ENCODE results near the gene ZNF511. TPM values are rescaled to one million over a fixed set of nuclear protein-coding genes. Genes with fewer than 3 reads are reported as not detected.

The ZNF511 gene
- polyA plus RNA-seq, 1 experiment, result 21.6 TPM

- no peak for TF ChIP-seq CTCF (IDR thresholded peaks at IDR 0.05; ENCODE audit: low read depth, low read length)
Measured at GRCh38 chr10:133350950-133351329, 42.2 kb downstream of the ZNF511 start.

GRCh38 chr10:133351408-133352318, 42.9 kb downstream of the ZNF511 start:
- no peak for TF ChIP-seq CTCF (IDR thresholded peaks at IDR 0.05; ENCODE audit: low read depth, low read length)
- H3K9me3 ChIP-seq (ENCODE audit: control insufficient read depth, insufficient read depth, low read length), result no peaks in the 10 kb centered on the region; the same call in 1 of the 2 replicates
- no peak for DNase-seq (ENCODE audit: low read depth, low spot score)
- ChIA-PET POLR2A (interaction anchor here (1.2 kb wide), 1 partner anchor 10 kb away, joined by 3 read pairs; no protein-coding TSS in a partner anchor), CTCF (interaction anchor here (0.6 to 1.9 kb wide), 2 partner anchors 22 to 37 kb away, joined by 3 to 7 read pairs; no protein-coding TSS in a partner anchor)
- H3K4me3 ChIP-seq (ENCODE audit: low read depth, low read length), result no peak overlapping the region
- H3K27me3 ChIP-seq (ENCODE audit: control insufficient read depth, insufficient read depth, low read length), result peaks cover 3% of the 10 kb centered on the region
- no peak overlapping the region for H3K27ac ChIP-seq (ENCODE audit: low read depth, low read length)

More at GRCh38 chr10:133350950-133351329, 42.2 kb downstream of the ZNF511 start:
- Histone ChIP-seq H3K27ac (ENCODE audit: low read depth, low read length) (no peak overlapping the region), H3K27me3 (ENCODE audit: control insufficient read depth, insufficient read depth, low read length) (peaks cover 3% of the 10 kb centered on the region), H3K4me3 (ENCODE audit: low read depth, low read length) (no peak overlapping the region), H3K9me3 (ENCODE audit: control insufficient read depth, insufficient read depth, low read length) (no peaks in the 10 kb centered on the region; the same call in 1 of the 2 replicates)
- ChIA-PET POLR2A (interaction anchor here (1.2 kb wide), 1 partner anchor 11 kb away, joined by 3 read pairs; no protein-coding TSS in a partner anchor), CTCF (interaction anchor here (0.6 to 1.9 kb wide), 2 partner anchors 21 to 37 kb away, joined by 3 to 7 read pairs; no protein-coding TSS in a partner anchor)
- no peak for DNase-seq (ENCODE audit: low read depth, low spot score)

GRCh38 chr10:133353202-133353959, 44.7 kb downstream of the ZNF511 start:
- Histone ChIP-seq H3K27me3 (ENCODE audit: control insufficient read depth, insufficient read depth, low read length) (no peaks in the 10 kb centered on the region), H3K9me3 (ENCODE audit: control insufficient read depth, insufficient read depth, low read length) (no peaks in the 10 kb centered on the region; the same call in 1 of the 2 replicates), H3K27ac (ENCODE audit: low read depth, low read length) (no peak overlapping the region), H3K4me3 (ENCODE audit: low read depth, low read length) (no peak overlapping the region)
- ChIA-PET CTCF (interaction anchor here (1.6 kb wide), 1 partner anchor 24 kb away, joined by 8 read pairs; no protein-coding TSS in a partner anchor), POLR2A (no interaction called here)
- TF ChIP-seq CTCF (IDR thresholded peaks at IDR 0.05; ENCODE audit: low read depth, low read length), result no peak
- DNase-seq (ENCODE audit: low read depth, low spot score), result no peak

- no peak for TF ChIP-seq CTCF (IDR thresholded peaks at IDR 0.05; ENCODE audit: low read depth, low read length)
- POLR2A ChIA-PET, result no interaction called here
- Histone ChIP-seq H3K27ac (ENCODE audit: low read depth, low read length) (no peak overlapping the region), H3K9me3 (ENCODE audit: control insufficient read depth, insufficient read depth, low read length) (no peaks in the 10 kb centered on the region; the same call in 1 of the 2 replicates), H3K27me3 (ENCODE audit: control insufficient read depth, insufficient read depth, low read length) (no peaks in the 10 kb centered on the region), H3K4me3 (ENCODE audit: low read depth, low read length) (no peak overlapping the region)
- DNase-seq (ENCODE audit: low read depth, low spot score), result no peak
- CTCF ChIA-PET, result interaction anchor here (1.6 kb wide), 1 partner anchor 25 kb away, joined by 8 read pairs; no protein-coding TSS in a partner anchor
Measured at GRCh38 chr10:133353988-133354605, 45.4 kb downstream of the ZNF511 start.
